ENCODE measurements around the gene SLC9A5. TPM values are rescaled to one million over a fixed set of nuclear protein-coding genes. Genes with fewer than 3 reads are reported as not detected.

SLC9A5 gene
- total and polyA plus RNA-seq, 2 donors = 0.29 to 0.32 TPM

DNA sequence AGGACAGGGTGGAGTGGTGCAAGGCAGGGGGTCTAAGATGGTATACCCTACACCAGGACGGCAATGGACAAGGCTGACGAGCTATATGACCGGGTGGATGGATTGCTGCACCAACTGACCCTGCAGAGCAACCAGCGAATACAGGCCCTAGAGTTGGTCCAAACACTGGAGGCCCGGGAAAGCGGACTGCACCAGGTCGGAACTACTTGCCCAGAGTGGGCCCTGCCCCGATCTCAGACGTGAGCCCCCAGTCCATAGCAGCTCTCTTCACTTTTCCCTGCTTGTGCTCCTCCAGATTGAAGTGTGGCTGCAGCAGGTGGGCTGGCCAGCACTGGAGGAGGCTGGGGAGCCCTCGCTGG is 33.6 kb downstream of the SLC9A5 start:
- H3K27ac ChIP-seq (ENCODE audit: low read depth) = no peak overlapping the region
- no peaks in the 10 kb centered on the region for H3K4me1 ChIP-seq (ENCODE audit: insufficient read depth)
- no peak overlapping the region for H3K4me3 ChIP-seq (ENCODE audit: low read depth, low read length)
- 97% methylated on average over 10 of the region's 10 CpGs for WGBS
- no peaks in the 10 kb centered on the region for H3K36me3 ChIP-seq (ENCODE audit: insufficient read depth)
- DNase-seq (ENCODE audit: extremely low spot score) = no peak

DNA sequence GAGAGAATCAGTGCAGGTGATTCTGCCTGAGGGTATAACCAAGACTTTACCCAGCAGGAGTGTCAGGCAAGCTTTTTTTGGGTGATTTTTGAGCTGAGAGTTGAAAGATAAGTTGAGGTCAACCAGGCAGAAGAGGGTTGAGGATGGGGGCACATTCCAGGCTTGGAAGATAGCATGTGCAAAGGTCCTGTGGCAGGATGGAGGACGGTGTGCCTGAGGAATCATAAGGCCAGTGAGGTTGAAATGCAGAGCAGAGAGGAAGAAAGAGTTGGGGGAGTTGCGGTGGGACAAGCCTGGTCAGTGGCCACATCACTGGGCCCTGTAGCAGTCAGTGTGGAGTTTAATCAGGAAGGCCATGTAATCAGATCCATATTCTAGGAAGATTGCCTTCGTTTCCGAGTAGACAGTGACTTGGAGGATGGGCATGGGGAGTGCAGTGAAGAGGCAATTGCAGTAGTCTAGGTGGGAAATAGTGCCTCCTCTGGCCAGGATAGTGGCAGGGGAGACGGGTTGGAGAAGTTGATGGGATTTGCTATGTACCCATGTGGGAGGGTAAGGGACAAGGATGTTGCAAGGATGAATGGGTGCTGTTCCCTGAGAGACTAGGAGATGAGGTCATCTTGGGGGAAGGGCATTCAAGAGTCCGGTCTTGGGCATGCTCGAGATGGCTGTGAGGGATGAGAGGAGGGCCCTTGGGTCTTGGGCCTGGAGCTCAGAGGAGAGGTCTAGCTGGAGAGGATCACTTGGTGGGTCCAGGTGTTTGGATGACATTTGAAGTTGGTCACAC is 34.5 kb downstream of the SLC9A5 start:
- Histone ChIP-seq H3K36me3 (ENCODE audit: insufficient read depth) (no peaks in the 10 kb centered on the region), H3K4me1 (ENCODE audit: insufficient read depth) (no peaks in the 10 kb centered on the region), H3K4me3 (ENCODE audit: low read depth, low read length) (no peak overlapping the region), H3K27ac (ENCODE audit: low read depth) (no peak overlapping the region)
- DNase-seq (ENCODE audit: extremely low spot score) = no peak
- 90% methylated on average over 7 of the region's 7 CpGs for WGBS

DNA sequence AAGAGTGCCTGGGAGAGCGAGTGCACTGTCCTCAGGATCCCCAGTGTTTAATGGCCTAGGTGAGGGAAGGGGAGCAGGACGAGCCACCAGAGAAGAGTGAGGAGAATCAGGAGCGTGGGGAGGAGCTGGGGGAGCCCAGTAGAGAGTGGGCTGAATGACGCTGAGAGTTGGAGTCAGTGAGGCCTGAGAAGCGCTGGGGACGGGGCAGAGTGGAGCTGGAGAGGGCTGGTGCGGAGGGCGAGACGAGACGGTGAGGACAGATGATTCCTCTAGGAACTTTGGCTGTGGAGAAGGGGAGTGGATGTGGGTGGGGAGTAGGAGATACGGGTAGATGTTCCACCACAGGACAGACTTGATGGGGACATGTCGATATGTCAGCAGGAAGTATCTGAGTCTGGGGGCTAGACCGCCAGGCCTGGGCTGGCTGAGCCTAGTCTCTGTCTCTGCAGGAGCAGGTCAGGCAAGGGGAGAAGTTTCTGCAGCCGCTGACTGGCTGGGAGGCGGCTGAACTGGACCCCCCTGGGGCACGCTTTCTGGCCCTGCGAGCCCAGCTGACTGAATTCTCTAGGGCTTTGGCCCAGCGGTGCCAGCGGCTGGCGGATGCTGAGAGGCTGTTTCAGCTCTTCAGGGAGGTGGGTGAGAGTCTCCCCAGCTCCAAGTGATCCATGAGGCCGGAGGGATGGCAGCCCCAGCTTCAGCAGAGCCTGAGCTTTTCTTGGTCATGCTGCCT is 35.2 kb downstream of the SLC9A5 start:
- WGBS = 94% methylated on average over 21 of the region's 21 CpGs
- Histone ChIP-seq H3K27ac (ENCODE audit: low read depth) (no peak overlapping the region), H3K36me3 (ENCODE audit: insufficient read depth) (no peaks in the 10 kb centered on the region), H3K4me3 (ENCODE audit: low read depth, low read length) (no peak overlapping the region), H3K4me1 (ENCODE audit: insufficient read depth) (no peaks in the 10 kb centered on the region)
- no peak for DNase-seq (ENCODE audit: extremely low spot score)

DNA sequence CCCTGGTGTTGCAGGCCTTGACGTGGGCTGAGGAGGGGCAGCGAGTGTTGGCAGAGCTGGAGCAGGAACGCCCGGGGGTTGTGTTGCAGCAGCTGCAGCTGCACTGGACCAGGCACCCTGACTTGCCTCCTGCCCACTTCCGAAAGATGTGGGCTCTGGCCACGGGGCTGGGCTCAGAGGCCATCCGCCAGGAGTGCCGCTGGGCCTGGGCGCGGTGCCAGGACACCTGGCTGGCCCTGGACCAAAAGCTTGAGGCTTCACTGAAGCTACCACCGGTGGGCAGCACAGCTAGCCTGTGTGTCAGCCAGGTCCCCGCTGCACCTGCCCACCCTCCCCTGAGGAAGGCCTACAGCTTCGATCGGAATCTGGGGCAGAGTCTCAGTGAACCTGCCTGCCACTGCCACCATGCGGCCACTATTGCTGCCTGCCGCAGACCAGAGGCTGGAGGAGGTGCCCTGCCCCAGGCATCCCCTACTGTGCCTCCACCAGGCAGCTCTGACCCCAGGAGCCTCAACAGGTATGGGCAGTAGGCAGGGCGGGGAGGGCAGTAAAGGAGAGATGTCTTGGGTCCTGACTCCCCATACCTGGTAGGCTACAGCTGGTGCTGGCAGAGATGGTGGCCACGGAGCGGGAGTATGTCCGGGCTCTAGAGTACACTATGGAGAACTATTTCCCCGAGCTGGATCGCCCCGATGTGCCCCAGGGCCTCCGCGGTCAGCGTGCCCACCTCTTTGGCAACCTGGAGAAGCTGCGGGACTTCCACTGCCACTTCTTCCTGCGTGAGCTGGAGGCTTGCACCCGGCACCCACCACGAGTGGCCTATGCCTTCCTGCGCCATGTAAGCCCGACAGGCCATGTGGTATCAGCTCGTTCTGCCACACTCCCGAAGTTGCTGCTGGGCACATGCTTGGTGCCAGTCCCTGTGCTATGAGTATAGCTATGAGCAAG is 36.2 kb downstream of the SLC9A5 start:
- Histone ChIP-seq H3K4me3 (ENCODE audit: low read depth, low read length) (no peak overlapping the region), H3K27ac (ENCODE audit: low read depth) (no peak overlapping the region), H3K36me3 (ENCODE audit: insufficient read depth) (no peaks in the 10 kb centered on the region), H3K4me1 (ENCODE audit: insufficient read depth) (no peaks in the 10 kb centered on the region)
- WGBS = 76% methylated on average over 34 of the region's 34 CpGs
- DNase-seq (ENCODE audit: extremely low spot score) = no peak

GRCh38 chr16:67286441-67287235 is 37.9 kb downstream of the SLC9A5 start:
- 92% methylated on average over 28 of the region's 28 CpGs for WGBS
- Histone ChIP-seq H3K36me3 (ENCODE audit: insufficient read depth) (no peaks in the 10 kb centered on the region), H3K4me3 (ENCODE audit: low read depth, low read length) (no peak overlapping the region), H3K4me1 (ENCODE audit: insufficient read depth) (no peaks in the 10 kb centered on the region), H3K27ac (ENCODE audit: low read depth) (no peak overlapping the region)
- no peak for DNase-seq (ENCODE audit: extremely low spot score)

- WGBS = 94% methylated on average over 14 of the region's 14 CpGs
- Histone ChIP-seq H3K27ac (ENCODE audit: low read depth) (no peak overlapping the region), H3K36me3 (ENCODE audit: insufficient read depth) (no peaks in the 10 kb centered on the region), H3K4me3 (ENCODE audit: low read depth, low read length) (no peak overlapping the region), H3K4me1 (ENCODE audit: insufficient read depth) (no peaks in the 10 kb centered on the region)
- no peak for DNase-seq (ENCODE audit: extremely low spot score)
Measured at GRCh38 chr16:67287960-67288359, 39.2 kb downstream of the SLC9A5 start.

GRCh38 chr16:67291461-67291860 is 42.7 kb downstream of the SLC9A5 start:
- no peaks in the 10 kb centered on the region for H3K36me3 ChIP-seq (ENCODE audit: insufficient read depth)
- no peak for DNase-seq (ENCODE audit: extremely low spot score)
- H3K4me1 ChIP-seq (ENCODE audit: insufficient read depth) = no peaks in the 10 kb centered on the region
- no peak overlapping the region for H3K4me3 ChIP-seq (ENCODE audit: low read depth, low read length)
- WGBS = 91% methylated on average over 7 of the region's 7 CpGs
- H3K27ac ChIP-seq (ENCODE audit: low read depth) = no peak overlapping the region

- no peak overlapping the region for H3K27ac ChIP-seq (ENCODE audit: low read depth)
- no peak overlapping the region for H3K4me3 ChIP-seq (ENCODE audit: low read depth, low read length)
- H3K36me3 ChIP-seq (ENCODE audit: insufficient read depth) = no peaks in the 10 kb centered on the region
- H3K4me1 ChIP-seq (ENCODE audit: insufficient read depth) = no peaks in the 10 kb centered on the region
- DNase-seq (ENCODE audit: extremely low spot score) = no peak
- 93% methylated on average over 4 of the region's 4 CpGs for WGBS
Measured at GRCh38 chr16:67294171-67294757, 45.5 kb downstream of the SLC9A5 start.

- Histone ChIP-seq H3K36me3 (ENCODE audit: insufficient read depth) (no peaks in the 10 kb centered on the region), H3K4me1 (ENCODE audit: insufficient read depth) (no peaks in the 10 kb centered on the region), H3K27ac (ENCODE audit: low read depth) (no peak overlapping the region), H3K4me3 (ENCODE audit: low read depth, low read length) (no peak overlapping the region)
- 43% methylated on average over 7 of the region's 7 CpGs for WGBS
- no peak for DNase-seq (ENCODE audit: extremely low spot score)
Measured at GRCh38 chr16:67294938-67295361, 46.2 kb downstream of the SLC9A5 start.

GRCh38 chr16:67296420-67296819 is 47.6 kb downstream of the SLC9A5 start:
- no peak overlapping the region for H3K27ac ChIP-seq (ENCODE audit: low read depth)
- H3K4me1 ChIP-seq (ENCODE audit: insufficient read depth) = no peaks in the 10 kb centered on the region
- H3K36me3 ChIP-seq (ENCODE audit: insufficient read depth) = no peaks in the 10 kb centered on the region
- H3K4me3 ChIP-seq (ENCODE audit: low read depth, low read length) = no peak overlapping the region
- DNase-seq (ENCODE audit: extremely low spot score) = no peak
- WGBS = 35% methylated on average over 3 of the region's 3 CpGs

GRCh38 chr16:67298277-67298676 is 49.5 kb downstream of the SLC9A5 start:
- DNase-seq (ENCODE audit: extremely low spot score) = no peak
- Histone ChIP-seq H3K36me3 (ENCODE audit: insufficient read depth) (no peaks in the 10 kb centered on the region), H3K4me1 (ENCODE audit: insufficient read depth) (no peaks in the 10 kb centered on the region), H3K4me3 (ENCODE audit: low read depth, low read length) (no peak overlapping the region), H3K27ac (ENCODE audit: low read depth) (no peak overlapping the region)
- 97% methylated on average over 9 of the region's 9 CpGs for WGBS

DNA sequence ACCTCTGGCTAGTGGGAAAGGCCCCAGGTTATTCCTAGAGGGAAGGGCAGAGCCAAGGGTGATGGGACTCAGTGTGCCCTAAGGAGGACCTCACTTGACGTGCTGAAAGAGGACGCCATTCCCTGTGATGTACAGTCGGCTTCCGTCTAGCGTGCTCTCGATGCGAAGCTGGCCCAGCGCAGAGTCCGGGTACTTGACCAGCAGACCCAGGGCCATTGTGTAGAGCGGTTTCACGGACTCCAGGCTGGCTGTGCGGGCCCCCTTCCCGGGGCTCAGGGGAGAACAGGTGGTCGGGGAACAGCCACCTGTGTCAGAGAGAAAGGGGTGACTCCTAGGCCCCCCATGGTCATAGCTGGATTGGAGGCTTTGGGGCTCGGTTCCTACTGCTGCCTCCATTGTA is 50.5 kb downstream of the SLC9A5 start:
- Histone ChIP-seq H3K36me3 (ENCODE audit: insufficient read depth) (no peaks in the 10 kb centered on the region), H3K4me1 (ENCODE audit: insufficient read depth) (no peaks in the 10 kb centered on the region), H3K4me3 (ENCODE audit: low read depth, low read length) (no peak overlapping the region), H3K27ac (ENCODE audit: low read depth) (no peak overlapping the region)
- 94% methylated on average over 15 of the region's 15 CpGs for WGBS
- DNase-seq (ENCODE audit: extremely low spot score) = no peak

Measured in urinary bladder (tissue), 4 donors.